HG02981 (cell line): ENCODE data around the gene JTB.

Source experiments
- ATAC-seq: cut with Tn5 transposase; IDR thresholded peaks from one replicate; pipeline ENCODE4 v1.9.1; 2021; ENCODE audit warnings: mild to moderate bottlenecking, moderate library complexity; ENCODE audit not compliant: unreplicated experiment

The JTB gene

GRCh38 chr1:153956997-153957715 is 20.3 kb downstream of the JTB start:
- no peak for ATAC-seq

- no peak for ATAC-seq
Observed at GRCh38 chr1:153954826-153955225, 22.6 kb downstream of the JTB start.

DNA sequence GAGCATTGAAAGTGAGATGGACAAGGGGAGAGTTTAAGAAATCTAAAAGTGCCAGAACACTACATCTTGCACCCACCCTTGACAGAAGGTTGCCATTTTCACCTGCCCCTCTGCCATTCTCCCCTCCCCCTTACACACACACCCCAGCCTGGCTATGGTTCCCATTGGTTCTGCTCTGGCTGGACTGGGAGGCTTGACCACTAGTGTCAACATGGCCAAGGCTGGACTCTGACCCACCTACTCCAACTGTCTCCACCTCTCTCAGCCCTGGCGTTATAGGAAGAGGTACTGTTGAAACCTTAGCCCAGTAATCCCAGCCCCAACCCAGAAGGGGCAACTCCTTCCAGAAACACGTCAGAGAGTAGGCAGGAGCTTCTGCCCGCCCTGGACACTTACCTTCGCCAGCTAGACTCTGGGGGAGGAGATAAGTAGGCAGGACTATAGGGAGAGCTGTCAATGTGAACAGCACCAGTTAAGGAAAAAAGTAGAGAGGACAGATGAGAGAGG is 23.6 kb downstream of the JTB start:
- no peak for ATAC-seq

GRCh38 chr1:153951801-153952200 is 25.7 kb downstream of the JTB start:
- no peak for ATAC-seq

DNA sequence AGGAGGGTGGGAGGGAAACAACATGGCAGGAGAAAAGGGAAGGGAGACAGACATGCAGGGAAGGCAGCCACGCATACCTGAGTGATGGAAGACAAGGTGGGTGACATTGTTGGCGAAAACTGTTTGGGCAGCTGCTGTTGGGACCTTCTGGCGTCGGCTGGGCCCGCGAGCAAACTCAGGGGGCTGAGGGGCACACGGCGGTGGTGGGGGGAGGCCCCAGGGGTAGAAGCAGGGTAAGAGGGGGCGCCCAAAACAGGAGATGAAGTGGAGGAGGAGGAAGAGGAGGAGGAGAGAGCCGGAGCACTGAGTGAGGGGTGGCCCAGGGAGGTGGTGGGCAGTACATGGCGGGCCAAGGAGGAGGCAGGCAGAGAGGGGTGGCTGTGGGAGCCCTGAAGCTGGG is 26.3 kb downstream of the JTB start:
- ATAC-seq = no peak

- ATAC-seq = peak; percentile 73
Observed at GRCh38 chr1:153946622-153947241, 30.7 kb downstream of the JTB start, which contains the start of gene DENND4B. DENND4B (minus strand) TSS chr1:153946718; CDS start chr1:153944374, 2,344 bp downstream.

DNA sequence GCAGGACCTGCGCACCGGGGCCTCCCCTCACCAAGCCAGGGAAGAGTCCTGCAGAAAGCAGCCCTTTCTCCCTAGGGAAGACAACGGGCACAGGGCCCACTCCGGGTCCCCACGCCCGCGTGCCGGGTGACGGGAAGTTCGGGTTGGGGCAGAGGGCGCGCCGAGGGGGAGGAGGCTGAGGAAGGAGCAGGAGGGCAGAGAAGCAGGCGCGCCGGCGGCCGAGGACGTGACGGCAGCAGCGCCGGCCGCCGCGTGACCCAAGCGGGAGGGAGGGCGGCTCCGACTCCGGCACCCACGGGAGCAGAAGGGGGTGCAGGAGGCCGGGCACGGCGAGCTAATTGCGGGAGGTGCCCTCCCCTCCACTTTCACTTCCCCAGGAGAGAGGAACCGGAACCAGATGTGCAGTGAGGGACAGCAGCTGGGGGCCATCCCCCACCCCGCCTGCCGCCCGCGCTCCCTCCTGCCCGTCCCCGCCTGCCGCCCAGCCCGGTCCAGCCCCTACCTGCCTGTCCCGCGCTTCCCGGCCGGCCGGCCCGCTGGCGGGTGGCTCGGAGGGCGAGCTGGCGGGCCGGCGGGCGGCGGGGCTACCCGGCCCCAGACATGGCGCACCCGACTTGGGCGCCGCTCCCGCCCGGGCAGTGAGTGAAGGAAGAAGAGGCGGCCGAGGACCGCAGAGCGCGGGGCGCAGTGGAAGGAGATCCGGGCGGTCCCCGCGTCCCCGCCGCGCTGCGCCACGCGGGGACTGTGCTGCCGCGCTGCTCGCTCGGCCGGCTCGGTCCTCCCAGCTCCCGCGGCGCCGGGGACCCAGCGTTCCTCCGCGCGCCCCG is 31.5 kb downstream of the JTB start:
- ATAC-seq = peak; percentile 59

DNA sequence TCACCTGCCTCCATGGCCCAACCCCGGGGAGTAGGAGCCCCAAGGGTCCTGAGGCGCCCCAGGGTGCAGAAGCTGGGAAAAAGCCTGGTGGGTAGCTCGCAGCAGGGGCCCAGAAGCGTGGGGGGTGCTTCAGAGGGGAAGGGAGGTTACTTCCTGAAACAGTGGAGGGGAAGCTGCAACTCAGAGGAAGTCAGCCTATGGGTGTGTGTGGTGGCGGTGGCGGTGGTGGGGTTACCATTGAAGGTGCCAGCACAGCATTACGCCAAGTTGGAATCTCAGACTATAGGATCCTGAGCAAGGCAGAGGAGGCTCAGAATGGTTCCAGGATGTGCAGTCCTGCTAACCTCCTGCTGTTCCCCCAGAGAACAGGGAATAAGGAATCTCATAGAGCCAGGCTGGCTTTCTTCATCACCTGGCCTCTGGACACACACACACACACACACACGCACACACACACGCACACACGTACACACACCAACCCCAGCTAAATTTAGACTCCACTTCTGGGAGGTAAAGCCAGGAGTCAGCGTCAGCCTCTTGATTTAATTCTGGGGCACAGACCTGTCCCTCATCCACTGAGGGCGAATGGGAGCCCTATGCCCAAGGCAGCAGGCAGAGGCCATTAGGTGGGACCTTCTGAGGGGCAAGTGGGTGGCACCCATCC is 32.2 kb downstream of the JTB start:
- no peak for ATAC-seq

GRCh38 chr1:153944827-153945117 is 32.7 kb downstream of the JTB start:
- no peak for ATAC-seq

GRCh38 chr1:153944005-153944826 is 33.3 kb downstream of the JTB start:
- ATAC-seq = no peak

GRCh38 chr1:153942766-153943549 is 34.5 kb downstream of the JTB start:
- no peak for ATAC-seq

DNA sequence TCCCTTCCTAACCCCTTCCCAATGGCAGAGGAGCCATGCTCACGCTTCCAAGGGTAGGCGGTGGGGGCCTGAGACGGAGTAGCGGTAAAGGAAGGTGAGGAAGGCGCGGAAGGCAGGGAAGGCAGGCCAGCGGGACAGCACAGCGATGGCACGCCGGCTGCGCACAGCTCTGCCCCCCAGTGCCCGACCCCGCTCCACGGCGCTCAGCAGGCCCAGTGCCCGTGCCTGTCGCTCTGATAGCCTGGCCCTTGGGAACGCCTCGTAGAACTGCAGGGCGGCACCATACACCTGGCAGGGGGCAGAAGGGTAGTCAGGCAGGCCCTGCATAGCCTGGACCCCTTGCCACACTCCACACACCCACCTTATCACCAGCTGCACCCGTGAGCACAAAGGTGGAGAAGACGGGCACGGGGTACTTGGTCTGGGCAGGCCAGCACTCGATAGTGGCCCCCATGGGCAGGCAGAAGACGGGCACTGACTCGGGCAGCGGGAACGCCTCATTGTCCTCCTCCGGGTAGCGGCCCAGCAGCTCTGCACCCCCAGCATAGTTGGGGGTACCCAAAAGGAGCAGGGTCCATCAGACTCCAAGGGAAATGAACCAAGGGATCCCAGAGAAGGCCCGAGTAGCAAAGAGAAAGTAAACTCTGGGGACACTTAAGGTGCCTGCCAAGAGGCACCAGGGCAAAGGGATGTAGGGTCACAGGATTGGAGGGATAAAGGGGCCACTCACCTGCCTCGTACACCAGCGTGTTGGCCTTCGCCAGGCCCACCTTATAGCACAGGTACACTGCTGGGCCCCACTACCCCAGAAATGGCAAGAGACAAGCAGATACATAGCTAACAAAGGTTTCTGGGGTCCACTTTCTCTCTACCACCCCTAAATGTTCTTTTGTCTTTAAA is 35.4 kb downstream of the JTB start:
- no peak for ATAC-seq

DNA sequence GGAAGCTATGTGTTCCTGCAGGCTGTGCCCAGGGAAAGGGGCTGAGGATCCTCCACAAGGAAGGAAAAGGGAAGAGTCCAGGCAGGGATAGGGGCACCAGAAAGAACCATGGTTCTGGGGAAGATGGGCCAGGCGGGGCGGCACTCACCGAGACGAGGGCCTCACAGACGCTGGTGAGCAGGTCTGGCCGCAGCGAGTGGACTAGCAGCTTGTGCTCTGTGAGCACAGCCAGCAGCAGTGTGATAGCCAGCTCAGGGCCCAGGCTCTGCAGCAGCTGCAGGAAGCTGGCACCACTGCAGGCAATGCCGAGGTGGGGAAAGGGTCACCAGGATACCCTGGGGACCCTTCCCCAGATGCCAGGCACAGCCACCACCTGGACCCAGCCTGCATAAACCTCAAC is 36.7 kb downstream of the JTB start:
- ATAC-seq = no peak

GRCh38 chr1:153939476-153939875 is 38.0 kb downstream of the JTB start:
- ATAC-seq = no peak

DNA sequence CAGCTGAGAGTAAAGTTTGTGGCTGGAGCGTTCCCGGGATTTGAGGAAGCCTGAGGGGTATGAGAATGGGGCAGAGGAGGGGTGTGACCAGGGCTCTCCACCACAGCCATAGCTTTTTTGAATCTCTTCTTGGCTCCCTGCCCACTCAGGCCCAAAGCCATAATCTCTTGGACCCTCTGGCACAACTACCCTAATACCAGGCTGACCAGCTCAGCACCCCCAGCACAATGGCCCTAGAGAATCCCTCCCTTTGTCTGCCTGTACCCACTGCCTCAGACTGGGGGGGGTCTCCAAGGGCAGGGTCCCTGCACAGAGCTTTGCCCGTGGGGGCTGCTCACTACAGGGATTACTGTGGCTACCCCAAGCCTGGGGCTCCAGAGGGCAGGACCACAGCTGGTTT is 38.5 kb downstream of the JTB start:
- no peak for ATAC-seq

DNA sequence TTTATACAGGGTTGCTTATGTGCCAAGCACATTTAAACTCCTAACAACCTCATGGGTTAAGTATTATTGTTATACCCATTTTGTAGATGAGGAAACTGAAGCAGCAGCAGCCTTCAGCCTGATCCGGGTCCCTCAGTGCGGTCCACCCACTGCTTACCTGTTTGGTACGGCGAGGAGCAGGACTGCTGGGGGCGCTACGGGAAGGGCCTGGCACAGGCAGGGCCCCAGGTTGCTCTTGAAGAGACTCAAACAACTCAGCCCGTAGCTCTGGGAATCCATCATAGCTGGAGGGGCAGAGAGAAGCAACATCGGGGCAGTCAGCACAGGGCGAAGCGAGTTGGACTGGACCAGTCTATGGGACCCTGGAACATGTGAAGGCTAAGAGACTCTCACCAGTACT is 40.1 kb downstream of the JTB start:
- ATAC-seq = no peak

- no peak for ATAC-seq
Observed at GRCh38 chr1:153936011-153936802, 41.3 kb downstream of the JTB start.

DNA sequence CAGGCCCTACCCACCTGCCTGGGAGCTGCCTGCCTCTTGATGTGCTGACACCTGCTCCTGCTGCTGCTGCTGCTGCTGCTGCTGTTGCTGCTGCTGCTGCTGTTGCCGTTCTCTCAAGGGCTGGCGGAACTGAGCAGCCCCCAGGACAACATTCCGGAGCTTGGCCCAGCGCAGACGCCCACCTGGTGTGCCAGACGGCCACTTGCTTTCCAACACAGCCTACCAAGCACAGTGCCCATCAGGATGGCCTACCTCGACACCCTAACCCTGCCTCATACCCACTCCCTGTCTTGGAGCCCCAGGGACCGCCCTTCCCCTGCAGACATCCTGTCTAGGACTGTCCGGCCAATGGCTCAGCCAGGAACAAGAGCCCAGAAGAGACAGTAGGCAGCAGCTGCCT is 42.7 kb downstream of the JTB start:
- no peak for ATAC-seq
